GM10847 (cell line): Measurements from ENCODE around the gene UBE2O.

ENCODE experiments used
- POLR2A ChIP-seq: IDR thresholded peaks from 2 replicates; pipeline ENCODE4 v1.6.1; 2011; ENCODE audit not compliant: insufficient read length; ENCODE audit errors: extremely low read depth

Gene UBE2O

GRCh38 chr17:76378548-76379274 lies 74.2 kb downstream of the UBE2O start:
- TF ChIP-seq POLR2A: no peak

- no peak for TF ChIP-seq POLR2A
Observed at GRCh38 chr17:76376318-76377133, 76.4 kb downstream of the UBE2O start.

GRCh38 chr17:76371656-76372628 lies 81.0 kb downstream of the UBE2O start:
- no peak for TF ChIP-seq POLR2A

- TF ChIP-seq POLR2A: no peak
Observed at GRCh38 chr17:76370261-76370993, 82.5 kb downstream of the UBE2O start.

DNA sequence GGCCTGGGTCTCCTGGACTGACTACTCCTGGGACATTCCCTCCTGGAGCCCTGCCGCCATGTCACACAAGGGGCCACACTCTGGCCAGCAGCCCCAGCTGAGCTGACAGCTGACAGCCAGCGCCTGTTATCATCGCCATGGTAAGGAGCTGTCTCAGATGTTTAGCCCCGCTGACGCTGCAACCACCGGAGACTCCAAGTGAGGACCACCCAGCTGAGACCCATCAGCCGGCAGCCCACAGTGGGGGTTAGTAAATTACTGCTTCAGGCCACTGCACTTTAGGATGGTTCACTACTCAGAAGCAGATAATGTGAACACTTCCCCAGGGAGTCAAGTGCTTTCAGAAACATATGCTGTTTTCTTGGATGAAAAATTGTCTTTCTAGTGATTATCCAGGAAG lies 83.1 kb downstream of the UBE2O start:
- TF ChIP-seq POLR2A: no peak

DNA sequence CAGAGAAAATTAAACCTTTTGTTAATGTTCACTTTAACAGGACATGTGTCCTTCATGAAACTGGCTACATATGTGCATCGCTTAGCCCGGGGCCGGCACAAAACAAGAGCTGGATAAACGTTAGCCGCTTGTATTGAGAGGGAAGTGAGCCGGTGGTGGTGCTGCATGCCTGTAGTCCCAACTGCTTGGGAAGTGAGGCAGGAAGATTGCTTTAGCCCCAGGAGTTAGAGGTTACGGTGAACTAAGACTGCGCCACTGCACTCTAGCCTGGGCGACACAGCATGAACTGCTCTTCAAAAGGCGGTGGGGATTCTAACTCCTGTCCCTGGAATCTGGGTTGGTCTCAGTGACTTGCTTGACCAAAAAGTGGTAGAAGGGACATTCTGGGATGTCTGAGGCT lies 83.6 kb downstream of the UBE2O start:
- no peak for TF ChIP-seq POLR2A

GRCh38 chr17:76368545-76368944 lies 84.4 kb downstream of the UBE2O start:
- no peak for TF ChIP-seq POLR2A

- no peak for TF ChIP-seq POLR2A
Observed at GRCh38 chr17:76367642-76368041, 85.3 kb downstream of the UBE2O start.

GRCh38 chr17:76366247-76366646 lies 86.7 kb downstream of the UBE2O start:
- no peak for TF ChIP-seq POLR2A

DNA sequence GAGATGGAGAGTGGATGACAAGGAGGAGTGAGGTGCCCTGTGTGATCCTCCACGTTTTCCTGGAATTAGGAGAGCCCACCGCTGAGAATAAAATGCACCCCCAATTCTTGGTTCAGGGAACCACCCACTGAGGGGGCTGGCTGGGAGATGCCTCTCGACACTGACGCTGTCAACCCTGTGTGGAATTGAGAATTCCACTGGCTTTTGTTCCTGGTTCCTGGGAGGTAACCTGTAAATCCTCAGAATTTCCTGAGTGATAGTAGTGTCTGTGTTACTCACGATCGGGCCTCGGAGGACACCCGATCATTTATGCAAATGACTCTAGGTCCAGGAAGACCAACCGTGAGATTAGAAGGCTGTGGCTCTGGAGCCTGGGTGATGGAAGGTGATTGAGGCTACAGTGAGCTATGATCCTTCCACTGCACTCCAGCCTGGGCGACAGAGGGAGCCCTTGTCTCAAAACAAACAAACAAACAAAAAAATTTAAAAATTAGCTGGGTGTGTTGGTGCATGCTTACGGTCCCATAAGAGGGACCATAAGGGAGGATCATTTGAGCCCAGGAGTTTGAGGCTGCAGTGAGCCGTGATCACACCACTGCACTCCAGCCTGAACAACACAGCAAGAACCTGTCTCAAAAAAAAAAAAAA lies 87.6 kb downstream of the UBE2O start:
- no peak for TF ChIP-seq POLR2A

DNA sequence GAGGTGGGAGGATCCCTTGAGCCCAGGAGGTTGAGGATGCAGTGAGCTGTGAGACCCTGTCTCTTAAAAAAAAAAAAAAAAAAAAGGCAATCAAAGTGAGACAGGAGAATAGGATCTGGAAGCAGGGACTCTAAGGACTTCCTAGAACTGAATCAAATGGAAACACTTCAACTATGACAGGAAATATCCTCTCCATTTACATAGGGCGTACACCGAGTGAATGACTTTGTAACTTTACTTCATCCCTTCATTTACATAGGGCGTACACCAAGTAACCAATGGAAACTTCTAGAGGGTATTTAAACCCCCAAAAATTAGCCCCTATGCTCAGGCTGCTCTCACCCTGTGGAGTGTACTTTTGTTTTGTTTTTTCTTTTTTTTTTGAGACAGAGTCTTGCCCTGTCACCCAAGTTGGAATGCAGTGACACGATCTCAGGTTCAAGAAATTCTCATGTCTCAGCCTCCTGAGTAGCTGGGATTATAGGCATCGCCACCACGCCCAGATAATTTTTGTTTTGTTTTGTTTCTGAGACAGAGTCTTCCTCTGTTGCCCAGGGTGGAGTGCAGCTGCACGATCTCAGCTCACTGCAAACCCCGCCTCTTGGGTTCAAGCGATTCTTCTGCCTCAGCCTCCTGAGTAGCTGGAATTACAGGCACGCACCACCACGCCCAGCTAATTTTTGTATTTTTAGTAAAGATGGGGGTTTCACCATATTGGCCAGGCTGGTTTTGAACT lies 89.7 kb downstream of the UBE2O start:
- no peak for TF ChIP-seq POLR2A

DNA sequence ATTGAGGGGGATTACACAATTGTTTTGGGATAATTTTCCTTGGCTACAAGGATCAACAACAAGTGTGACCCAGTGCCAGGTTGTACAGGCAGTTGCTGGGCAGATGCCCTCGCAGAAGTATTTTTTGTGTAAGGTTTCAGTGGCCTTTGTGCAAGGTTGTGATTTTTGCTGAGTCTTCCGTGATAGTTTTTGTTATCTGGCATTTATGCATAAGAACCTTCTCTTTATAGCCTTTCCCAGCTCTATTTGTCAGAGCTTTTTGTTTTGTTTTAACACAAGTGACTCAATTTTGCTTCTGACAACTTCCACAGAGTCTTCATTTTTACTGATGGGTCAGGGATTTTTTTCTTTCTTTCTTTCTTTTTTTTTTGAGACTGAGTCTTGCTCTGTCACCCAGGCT lies 92.5 kb downstream of the UBE2O start:
- no peak for TF ChIP-seq POLR2A

GRCh38 chr17:76359375-76359774 lies 93.6 kb downstream of the UBE2O start:
- TF ChIP-seq POLR2A: no peak

- TF ChIP-seq POLR2A: no peak
Observed at GRCh38 chr17:76357597-76358158, 95.3 kb downstream of the UBE2O start.
